ENCODE measurements around the gene RBFA.

GRCh38 chr18:80044072-80044471, 9.8 kb downstream of the RBFA start:
- TF ChIP-seq CTCF (IDR thresholded peaks at IDR 0.05) = no peak
- no peak for TF ChIP-seq POLR2A (IDR thresholded peaks at IDR 0.05)
- no peak for TF ChIP-seq POLR2AphosphoS5 (IDR thresholded peaks at IDR 0.05)

All from prostate gland (tissue), 2 donors.